ENCODE measurements around the gene LACTBL1. TPM values are rescaled to one million over a fixed set of nuclear protein-coding genes. Genes with fewer than 3 reads are reported as not detected.

LACTBL1 gene
- total RNA-seq, 4 donors from 2014 or later = not detected

DNA sequence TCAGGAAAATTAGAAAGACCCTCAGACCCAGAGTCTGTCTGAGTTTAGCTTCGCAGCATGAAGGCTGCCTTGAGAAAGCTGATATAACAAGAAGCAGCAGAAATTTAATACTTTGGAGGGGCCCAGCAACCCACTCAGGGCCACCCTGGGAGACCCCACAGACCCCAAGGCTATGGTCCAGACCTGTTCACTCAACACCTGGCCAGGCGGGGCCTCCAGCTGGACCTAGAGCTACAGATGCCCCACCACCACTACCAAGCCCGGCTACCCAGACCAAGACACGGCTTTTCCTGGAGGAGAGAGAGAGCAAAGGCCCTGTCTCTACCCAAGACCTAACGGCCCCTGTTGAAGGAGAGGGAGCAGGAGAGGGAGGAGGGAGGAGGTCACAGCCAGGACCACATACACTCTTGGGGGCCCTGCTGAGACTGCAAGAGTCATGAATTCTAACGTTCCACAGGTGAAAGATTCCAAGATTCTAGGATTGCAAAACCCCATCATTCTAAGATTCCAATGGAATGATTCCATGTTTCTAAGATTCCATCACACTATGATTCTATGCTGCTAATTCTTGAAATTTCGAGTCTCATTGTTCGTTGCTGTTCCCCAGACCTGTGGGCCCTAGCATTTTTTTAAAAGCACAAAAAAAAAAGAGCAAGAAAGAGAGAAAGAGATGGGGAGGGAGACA is 53.2 kb downstream of the LACTBL1 start:
- no peaks in the 10 kb centered on the region for H3K36me3 ChIP-seq
- intact Hi-C loops (cut with DNase I) = no loop called here
- H3K4me3 ChIP-seq (replicated peaks in 1 of 3) = no peak overlapping the region
- TF ChIP-seq POLR2A (IDR thresholded peaks at IDR 0.05) = no peak
- TF ChIP-seq CTCF (IDR thresholded peaks at IDR 0.05) = no peak
- no peak for DNase-seq
- H3K9me3 ChIP-seq = no peaks in the 10 kb centered on the region
- H3K27me3 ChIP-seq = no peaks in the 10 kb centered on the region
- no peak overlapping the region for H3K27ac ChIP-seq
- H3K4me1 ChIP-seq = no peaks in the 10 kb centered on the region
- 68 to 74% methylated on average over 8 of the region's 8 CpGs for WGBS, 2 donors

DNA sequence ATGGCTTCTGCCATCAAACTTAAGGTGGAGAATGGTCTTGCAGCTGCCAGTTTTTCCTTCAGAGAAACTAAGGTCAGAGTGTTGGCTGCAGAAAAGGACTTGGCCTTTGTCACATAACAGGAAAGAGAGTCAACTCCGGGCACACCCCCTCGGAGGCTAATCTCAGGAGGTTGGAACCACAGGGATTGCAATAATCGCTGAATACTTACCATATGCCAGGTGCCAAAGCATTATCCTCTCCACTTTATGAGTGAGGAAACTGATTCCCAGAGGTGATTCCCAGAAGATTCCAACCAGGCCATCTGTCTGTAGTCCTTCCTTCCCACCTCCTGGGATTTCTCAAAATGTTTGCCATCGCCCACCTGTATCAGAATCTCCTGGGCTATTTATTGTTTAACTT is 54.0 kb downstream of the LACTBL1 start:
- WGBS, 2 donors = 84 to 90% methylated on average over 4 of the region's 4 CpGs
- no peaks in the 10 kb centered on the region for H3K27me3 ChIP-seq
- no peaks in the 10 kb centered on the region for H3K4me1 ChIP-seq
- no peak overlapping the region for H3K27ac ChIP-seq
- no peaks in the 10 kb centered on the region for H3K9me3 ChIP-seq
- no peak overlapping the region for H3K4me3 ChIP-seq (replicated peaks in 1 of 3)
- no peak for DNase-seq
- no peak for TF ChIP-seq POLR2A (IDR thresholded peaks at IDR 0.05)
- TF ChIP-seq CTCF (IDR thresholded peaks at IDR 0.05) = no peak
- H3K36me3 ChIP-seq = no peaks in the 10 kb centered on the region
- intact Hi-C loops (cut with DNase I) = no loop called here

DNA sequence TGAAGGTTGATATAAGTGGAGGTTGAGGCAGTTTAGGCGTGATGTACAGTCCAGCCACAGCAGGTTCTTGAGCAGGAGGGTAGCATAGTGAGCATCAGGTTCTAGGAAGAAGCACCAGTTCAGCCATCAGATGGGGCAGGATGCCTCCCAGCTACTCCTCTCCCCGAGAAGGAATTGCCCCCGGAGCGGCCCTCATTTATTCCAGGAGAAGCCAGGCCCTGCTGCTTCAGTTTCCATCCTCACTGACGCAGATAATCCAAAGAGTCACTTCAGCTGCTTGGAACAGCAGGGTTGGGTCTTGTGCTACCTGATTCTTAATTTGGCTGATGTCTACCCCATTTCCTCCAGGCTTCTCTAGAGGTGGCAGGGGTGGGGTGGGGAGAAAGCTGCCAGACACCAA is 54.7 kb downstream of the LACTBL1 start:
- Histone ChIP-seq H3K36me3 (no peaks in the 10 kb centered on the region), H3K27ac (no peak overlapping the region), H3K9me3 (no peaks in the 10 kb centered on the region), H3K4me3 (replicated peaks in 1 of 3) (no peak overlapping the region), H3K27me3 (no peaks in the 10 kb centered on the region), H3K4me1 (no peaks in the 10 kb centered on the region)
- intact Hi-C loops (cut with DNase I) = no loop called here
- no peak for TF ChIP-seq CTCF (IDR thresholded peaks at IDR 0.05)
- TF ChIP-seq POLR2A (IDR thresholded peaks at IDR 0.05) = no peak
- 87 to 95% methylated on average over 5 of the region's 5 CpGs for WGBS, 2 donors
- no peak for DNase-seq

DNA sequence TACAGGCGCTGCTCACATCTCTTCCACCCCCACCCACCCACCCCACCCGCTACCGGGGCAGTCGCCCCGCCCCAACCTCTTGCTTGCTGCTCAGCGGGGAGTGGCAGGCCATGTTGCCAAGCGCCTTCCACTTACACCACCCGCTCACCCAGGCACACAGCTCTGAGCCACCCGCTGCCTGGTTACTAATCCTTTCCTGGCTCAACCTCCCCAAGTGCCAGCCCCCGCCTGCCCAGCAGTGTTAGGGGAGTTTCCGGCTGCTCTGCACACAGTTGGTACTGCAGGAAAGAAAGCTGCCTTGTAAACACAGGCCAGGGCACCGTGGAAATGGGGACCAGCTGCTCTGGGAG is 56.2 kb downstream of the LACTBL1 start:
- Histone ChIP-seq H3K9me3 (no peaks in the 10 kb centered on the region), H3K27ac (no peak overlapping the region), H3K4me3 (replicated peaks in 1 of 3) (no peak overlapping the region), H3K27me3 (no peaks in the 10 kb centered on the region), H3K36me3 (no peaks in the 10 kb centered on the region), H3K4me1 (no peaks in the 10 kb centered on the region)
- intact Hi-C loops (cut with DNase I) = no loop called here
- WGBS, 2 donors = 59 to 65% methylated on average over 5 of the region's 12 CpGs
- TF ChIP-seq CTCF (IDR thresholded peaks at IDR 0.05) (no peak), POLR2A (IDR thresholded peaks at IDR 0.05) (no peak)
- DNase-seq = peak; percentile 33 to 35

DNA sequence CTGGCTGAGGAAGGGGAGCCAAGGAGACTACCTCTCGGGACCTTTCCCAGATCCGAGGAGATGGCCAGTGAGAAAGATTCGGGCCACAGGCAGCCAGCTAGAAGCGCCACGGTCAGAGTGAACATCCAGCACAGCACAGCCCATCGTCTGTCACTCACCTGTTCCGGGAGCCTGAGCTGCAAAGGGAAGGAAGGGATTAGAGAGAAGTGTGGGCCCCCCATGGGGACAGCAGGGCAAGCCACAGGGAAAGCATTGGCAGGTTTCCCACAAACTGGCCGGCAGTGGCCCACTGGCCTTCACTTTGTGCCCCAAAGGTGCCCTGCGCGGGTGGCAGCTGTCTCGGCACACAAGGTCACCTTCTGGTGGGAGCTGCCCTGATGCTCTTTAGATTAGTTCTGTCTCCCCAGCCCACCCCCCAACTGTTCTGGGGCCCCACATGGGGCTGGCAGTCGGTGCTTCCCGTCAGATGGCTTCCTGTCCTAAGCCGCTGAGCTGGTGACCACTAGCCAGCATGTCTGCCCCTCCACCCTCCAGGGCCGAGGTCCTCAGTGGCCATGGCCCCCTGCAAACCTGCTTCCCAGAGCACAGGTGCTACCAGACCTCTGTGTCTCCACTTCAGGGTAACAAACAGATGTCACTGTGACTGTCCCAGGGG is 56.7 kb downstream of the LACTBL1 start:
- intact Hi-C loops (cut with DNase I) = no loop called here
- WGBS, 2 donors = 72 to 84% methylated on average over 8 to 12 of the region's 15 CpGs
- Histone ChIP-seq H3K36me3 (no peaks in the 10 kb centered on the region), H3K9me3 (no peaks in the 10 kb centered on the region), H3K27ac (no peak overlapping the region), H3K27me3 (no peaks in the 10 kb centered on the region), H3K4me1 (no peaks in the 10 kb centered on the region), H3K4me3 (replicated peaks in 1 of 3) (no peak overlapping the region)
- no peak for TF ChIP-seq CTCF (IDR thresholded peaks at IDR 0.05)
- TF ChIP-seq POLR2A (IDR thresholded peaks at IDR 0.05) = no peak
- DNase-seq = no peak
